Medulla oblongata (tissue), 1 donor: ENCODE measurements around the gene CCM2.
"Not testable (repeated sequence)": the region's sequence is repeated elsewhere in the genome, so short reads cannot be mapped to it uniquely, and the experiment has no call there.

Experiments
- DNase-seq: peaks from one replicate; pipeline ENCODE4 v3.0.0-alpha.2; 2015; ENCODE audit errors: extremely low spot score

Gene CCM2

GRCh38 chr7:44999245-45000092, 532 bp upstream of the CCM2 start:
- DNase-seq = peak; percentile 99

GRCh38 chr7:45001138-45001694, 1.2 kb downstream of the CCM2 start:
- no peak for DNase-seq

- no peak for DNase-seq
Observed at GRCh38 chr7:45001826-45002225, 1.8 kb downstream of the CCM2 start.

GRCh38 chr7:45003789-45004188, 3.8 kb downstream of the CCM2 start:
- DNase-seq = no peak

- peak; percentile 73 for DNase-seq
Observed at GRCh38 chr7:45007106-45007505, 7.1 kb downstream of the CCM2 start.

GRCh38 chr7:45007571-45008328, 7.7 kb downstream of the CCM2 start:
- DNase-seq = no peak

- no peak for DNase-seq
Observed at GRCh38 chr7:45013465-45013967, 13.5 kb downstream of the CCM2 start.

GRCh38 chr7:45015313-45015712, 15.3 kb downstream of the CCM2 start:
- DNase-seq = no peak

GRCh38 chr7:45017253-45017652, 17.3 kb downstream of the CCM2 start:
- no peak for DNase-seq

- no peak for DNase-seq
Observed at GRCh38 chr7:45020915-45021314, 20.9 kb downstream of the CCM2 start.

- no peak for DNase-seq
Observed at GRCh38 chr7:45021604-45022296, 21.7 kb downstream of the CCM2 start.

- DNase-seq = no peak
Observed at GRCh38 chr7:45024126-45024744, 24.2 kb downstream of the CCM2 start.

GRCh38 chr7:45025473-45025872, 25.5 kb downstream of the CCM2 start:
- DNase-seq = not testable (repeated sequence)

- no peak for DNase-seq
Observed at GRCh38 chr7:45026013-45026412, 26.0 kb downstream of the CCM2 start.

- peak; percentile 30 for DNase-seq
Observed at GRCh38 chr7:45026984-45027773, 27.2 kb downstream of the CCM2 start.

- DNase-seq = no peak
Observed at GRCh38 chr7:45027774-45028114, 27.7 kb downstream of the CCM2 start.

GRCh38 chr7:45028138-45028919, 28.3 kb downstream of the CCM2 start:
- no peak for DNase-seq

GRCh38 chr7:45028920-45029344, 28.9 kb downstream of the CCM2 start:
- DNase-seq = no peak

- DNase-seq = no peak
Observed at GRCh38 chr7:45031829-45032228, 31.8 kb downstream of the CCM2 start.

GRCh38 chr7:45032421-45032820, 32.4 kb downstream of the CCM2 start:
- no peak for DNase-seq
